T-cell (primary cell): ENCODE measurements around the gene TFAM. TPM values are rescaled to one million over a fixed set of nuclear protein-coding genes. Genes with fewer than 3 reads are reported as not detected.

ENCODE experiments used
- ATAC-seq, 4 experiments: fragments of 200-7000 bp in 3 of 4; fragments of 150-1000 bp in 1 of 4; cut with Tn5 transposase; replicated peaks in 1 of 4; 1 replicate in 3 of 4; 2 replicates in 1 of 4; pipeline ENCODE4 v1.10.0; 2021; ENCODE audit warnings: moderate library complexity in 3 of 4, mild to moderate bottlenecking in 2 of 4, moderate number of reproducible peaks in 1 of 4
- CTCF ChIA-PET, 2 donors: fragments of 300-600 bp; sonication (Branson Sonifier 250); formaldehyde crosslinking; loops; one replicate each; lab custom pipeline; 2022; ENCODE audit warnings: antibody characterized with exemption in 2 of 2; lab: Charles Lee
- POLR2A ChIA-PET, 2 donors: fragments of 300-600 bp; sonication (Branson Sonifier 250); formaldehyde crosslinking; loops; one replicate each; lab custom pipeline; 2022; ENCODE audit warnings: antibody characterized with exemption in 2 of 2; lab: Charles Lee
- DNase-seq, 35 experiments: peaks; one replicate each; pipeline versions ENCODE4 v3.0.0 to v3.0.0-alpha.2; 2013 to 2023
- H3K27ac ChIP-seq: one replicate; pipeline ENCODE4 v1.5.1; 2013; ENCODE audit warnings: low read length
- H3K27me3 ChIP-seq, 2 experiments: replicated peaks in 1 of 2; 1 replicate in 1 of 2; 2 replicates in 1 of 2; pipeline versions ENCODE4 v1.6.1 to v1.7.0; 2013; ENCODE audit warnings: low read length in 1 of 2, mixed read lengths in 1 of 2; ENCODE audit not compliant: control insufficient read depth in 2 of 2, insufficient read depth in 2 of 2; ENCODE audit errors: extremely low read depth in 1 of 2
- H3K36me3 ChIP-seq, 2 donors: 1 replicate in 1 of 2; 2 replicates in 1 of 2; pipeline versions ENCODE4 v1.6.1 to v1.7.0; 2013; ENCODE audit warnings: low read length in 1 of 2; ENCODE audit not compliant: control insufficient read depth in 2 of 2, insufficient read depth in 1 of 2; ENCODE audit errors: extremely low read depth in 1 of 2
- H3K4me1 ChIP-seq, 2 experiments: 1 replicate in 1 of 2; 2 replicates in 1 of 2; pipeline versions ENCODE4 v1.6.1 to v1.7.0; 2013; ENCODE audit warnings: low read length in 2 of 2, mixed read lengths in 1 of 2; ENCODE audit not compliant: insufficient read depth in 2 of 2, control insufficient read depth in 1 of 2; ENCODE audit errors: extremely low read depth in 1 of 2
- H3K4me3 ChIP-seq, 2 donors: 1 replicate in 1 of 2; 2 replicates in 1 of 2; pipeline versions ENCODE4 v1.5.1 to v1.7.0; 2013; ENCODE audit warnings: mild to moderate bottlenecking in 2 of 2, low read length in 1 of 2, moderate library complexity in 1 of 2; ENCODE audit not compliant: control insufficient read depth in 1 of 2; ENCODE audit errors: extremely low read depth in 1 of 2
- H3K9me3 ChIP-seq: 2 replicates; pipeline ENCODE4 v1.7.0; 2013
- H3K27ac Mint-ChIP-seq, 2 donors: one replicate each; pipeline ENCODE4 v1.8.0; 2020 to 2021; ENCODE audit warnings: mild to moderate bottlenecking in 2 of 2, mixed read lengths in 2 of 2
- H3K27me3 Mint-ChIP-seq, 2 donors: one replicate each; pipeline ENCODE4 v1.8.0; 2021 to 2022; ENCODE audit warnings: mixed read lengths in 2 of 2
- H3K36me3 Mint-ChIP-seq: one replicate; pipeline ENCODE4 v1.8.0; 2021; ENCODE audit warnings: mixed read lengths
- H3K4me1 Mint-ChIP-seq, 3 donors: one replicate each; pipeline ENCODE4 v1.8.0; 2020 to 2022; ENCODE audit warnings: mixed read lengths in 3 of 3, mild to moderate bottlenecking in 1 of 3
- H3K4me3 Mint-ChIP-seq, 3 donors: one replicate each; pipeline ENCODE4 v1.8.0; 2020 to 2022; ENCODE audit warnings: mild to moderate bottlenecking in 3 of 3, mixed read lengths in 3 of 3, moderate library complexity in 3 of 3
- H3K9me3 Mint-ChIP-seq, 3 donors: one replicate each; pipeline ENCODE4 v1.8.0; 2020 to 2022; ENCODE audit warnings: mixed read lengths in 3 of 3
- WGBS: methylation state at CpG from one replicate; pipeline ENCODE4 v1.1.5; 2013; ENCODE audit warnings: missing lambda C conversion rate; ENCODE audit not compliant: insufficient coverage; 5-methylcytosine and 5-hydroxymethylcytosine counted together
- total RNA-seq, 35 experiments: library from RNA in 6 of 35; stranded (reverse) in 6 of 35; fragments of 120-200 nt in 1 of 35; gene quantifications; one replicate each; pipeline versions ENCODE4 v1.2.1 to v1.2.4 and lab custom pipeline; 2013 to 2026

The TFAM gene
- total RNA-seq, 5 donors from 2014 or later (not counting 1 experiment from before 2014, with no cell fraction given): 35.9 to 41.8 (median 39.2) TPM

- no peak overlapping the region for H3K4me3 Mint-ChIP-seq
- no peak overlapping the region for H3K27ac Mint-ChIP-seq
- H3K9me3 Mint-ChIP-seq: peaks cover 7% of the 10 kb centered on the region in 3 donors
- no peaks in the 10 kb centered on the region for H3K36me3 ChIP-seq
- ATAC-seq (no peak), DNase-seq (no peak)
- POLR2A ChIA-PET: interaction anchor here in 1 of 2 donors (0.6 kb wide), 1 partner anchor 1718 kb away, joined by 9 read pairs; no protein-coding TSS in a partner anchor
- no peaks in the 10 kb centered on the region for H3K27me3 ChIP-seq
- H3K36me3 Mint-ChIP-seq: no peaks in the 10 kb centered on the region
- CTCF ChIA-PET: no interaction called here
- H3K27ac ChIP-seq: no peak overlapping the region
- H3K27me3 Mint-ChIP-seq: peaks cover 0 to 3% of the 10 kb centered on the region in 2 donors
- H3K4me3 ChIP-seq: no peak overlapping the region
- 63% methylated on average over 1 of the region's 1 CpG for WGBS
- H3K4me1 ChIP-seq: peaks cover 3 to 6% of the 10 kb centered on the region in 2 experiments
- H3K4me1 Mint-ChIP-seq: peaks cover 16 to 19% (median 19%) of the 10 kb centered on the region in 3 donors
- H3K9me3 ChIP-seq: no peaks in the 10 kb centered on the region
Measured at GRCh38 chr10:58438986-58439385, 53.8 kb downstream of the TFAM start.

GRCh38 chr10:58439632-58440364 is 54.6 kb downstream of the TFAM start:
- Mint-ChIP-seq H3K27me3 (peaks cover 0 to 3% of the 10 kb centered on the region in 2 donors), H3K9me3 (peaks cover 7% of the 10 kb centered on the region in 3 donors), H3K4me3 (no peak overlapping the region), H3K27ac (no peak overlapping the region), H3K36me3 (no peaks in the 10 kb centered on the region), H3K4me1 (peaks cover 16 to 19% (median 19%) of the 10 kb centered on the region in 3 donors)
- ChIA-PET CTCF (interaction anchor here in 1 of 2 donors (0.6 kb wide), 1 partner anchor 148 kb away, joined by 3 read pairs; no protein-coding TSS in a partner anchor), POLR2A (interaction anchor here in 1 of 2 donors (0.6 kb wide), 1 partner anchor 1718 kb away, joined by 9 read pairs; no protein-coding TSS in a partner anchor)
- ATAC-seq (no peak), DNase-seq (no peak)
- Histone ChIP-seq H3K9me3 (no peaks in the 10 kb centered on the region), H3K36me3 (no peaks in the 10 kb centered on the region), H3K27me3 (no peaks in the 10 kb centered on the region), H3K4me3 (no peak overlapping the region), H3K27ac (no peak overlapping the region), H3K4me1 (peaks cover 3 to 6% of the 10 kb centered on the region in 2 experiments)
- 85% methylated on average over 3 of the region's 5 CpGs for WGBS

- Mint-ChIP-seq H3K4me1 (peaks cover 12 to 14% (median 13%) of the 10 kb centered on the region in 3 donors), H3K36me3 (no peaks in the 10 kb centered on the region), H3K4me3 (no peak overlapping the region), H3K27ac (no peak overlapping the region), H3K27me3 (peaks cover 0 to 3% of the 10 kb centered on the region in 2 donors), H3K9me3 (peaks cover 7% of the 10 kb centered on the region in 3 donors)
- H3K4me3 ChIP-seq: no peak overlapping the region
- H3K27ac ChIP-seq: no peak overlapping the region
- no CpG with 5 or more reads among the region's 1 CpG for WGBS
- no peaks in the 10 kb centered on the region for H3K27me3 ChIP-seq
- ChIA-PET CTCF (no interaction called here), POLR2A (no interaction called here)
- H3K36me3 ChIP-seq: no peaks in the 10 kb centered on the region
- peaks cover 3 to 4% of the 10 kb centered on the region in 2 experiments for H3K4me1 ChIP-seq
- ATAC-seq: no peak
- DNase-seq: no peak
- no peaks in the 10 kb centered on the region for H3K9me3 ChIP-seq
Measured at GRCh38 chr10:58440484-58440883, 55.3 kb downstream of the TFAM start.

- no peak overlapping the region for H3K27ac ChIP-seq
- Mint-ChIP-seq H3K4me3 (no peak overlapping the region), H3K9me3 (peaks cover 7 to 11% (median 7%) of the 10 kb centered on the region in 3 donors), H3K4me1 (no peaks in the 10 kb centered on the region), H3K27ac (no peak overlapping the region), H3K27me3 (peaks cover 10 to 15% of the 10 kb centered on the region in 2 donors), H3K36me3 (no peaks in the 10 kb centered on the region)
- no peak for DNase-seq
- H3K4me3 ChIP-seq: no peak overlapping the region
- ChIA-PET CTCF (no interaction called here), POLR2A (no interaction called here)
- no peaks in the 10 kb centered on the region for H3K9me3 ChIP-seq
- H3K27me3 ChIP-seq: peaks cover 0 to 6% of the 10 kb centered on the region in 2 experiments
- no peaks in the 10 kb centered on the region for H3K36me3 ChIP-seq
- ATAC-seq: no peak
- no CpG with 5 or more reads among the region's 3 CpGs for WGBS
- no peaks in the 10 kb centered on the region for H3K4me1 ChIP-seq
Measured at GRCh38 chr10:58444321-58444720, 59.1 kb downstream of the TFAM start.

GRCh38 chr10:58444876-58445275 is 59.7 kb downstream of the TFAM start:
- H3K9me3 ChIP-seq: no peaks in the 10 kb centered on the region
- ChIA-PET POLR2A (no interaction called here), CTCF (no interaction called here)
- Mint-ChIP-seq H3K36me3 (no peaks in the 10 kb centered on the region), H3K4me1 (no peaks in the 10 kb centered on the region), H3K4me3 (no peak overlapping the region), H3K27me3 (peaks cover 10 to 19% of the 10 kb centered on the region in 2 donors), H3K27ac (no peak overlapping the region), H3K9me3 (peaks cover 7 to 11% (median 7%) of the 10 kb centered on the region in 3 donors)
- H3K4me1 ChIP-seq: no peaks in the 10 kb centered on the region
- WGBS: 89% methylated on average over 2 of the region's 6 CpGs
- DNase-seq (no peak), ATAC-seq (no peak)
- no peak overlapping the region for H3K4me3 ChIP-seq
- H3K36me3 ChIP-seq: no peaks in the 10 kb centered on the region
- peaks cover 0 to 6% of the 10 kb centered on the region in 2 experiments for H3K27me3 ChIP-seq
- H3K27ac ChIP-seq: no peak overlapping the region

- Histone ChIP-seq H3K4me3 (no peak overlapping the region), H3K27ac (no peak overlapping the region), H3K9me3 (no peaks in the 10 kb centered on the region), H3K4me1 (no peaks in the 10 kb centered on the region), H3K36me3 (no peaks in the 10 kb centered on the region), H3K27me3 (peaks cover 0 to 6% of the 10 kb centered on the region in 2 experiments)
- ATAC-seq (no peak), DNase-seq (no peak)
- 92% methylated on average over 24 of the region's 31 CpGs for WGBS
- no peaks in the 10 kb centered on the region for H3K36me3 Mint-ChIP-seq
- H3K4me3 Mint-ChIP-seq: no peak overlapping the region
- peaks cover 0 to 4% (median 0%) of the 10 kb centered on the region in 3 donors for H3K9me3 Mint-ChIP-seq
- ChIA-PET CTCF (no interaction called here), POLR2A (no interaction called here)
- H3K4me1 Mint-ChIP-seq: no peaks in the 10 kb centered on the region
- no peak overlapping the region for H3K27ac Mint-ChIP-seq
- H3K27me3 Mint-ChIP-seq: peaks cover 17 to 25% of the 10 kb centered on the region in 2 donors
Measured at GRCh38 chr10:58448121-58448935, 63.1 kb downstream of the TFAM start.
